H1 (cell line): ENCODE data around the gene ZNRF3. TPM values are rescaled to one million over a fixed set of nuclear protein-coding genes. Genes with fewer than 3 reads are reported as not detected.

ENCODE experiments used
- CTCF ChIA-PET: fragments of 300-600 bp; sonication (Branson Sonifier 250); formaldehyde crosslinking; loops from one replicate; lab custom pipeline; 2021; ENCODE audit not compliant: partially characterized antibody; lab: Charles Lee
- POLR2A ChIA-PET: fragments of 300-600 bp; sonication (Branson Sonifier 250); formaldehyde crosslinking; loops from one replicate; lab custom pipeline; 2021; ENCODE audit warnings: inconsistent platforms; ENCODE audit not compliant: partially characterized antibody; lab: Charles Lee
- DNase-seq, 2 experiments: peaks; one replicate each; pipeline versions ENCODE4 v3.0.0 to v3.0.0-alpha.2; 2010 to 2022; ENCODE audit warnings: low spot score in 2 of 2, low read depth in 1 of 2, mixed read lengths in 1 of 2
- FAIRE-seq: peaks from 2 replicates; lab custom pipeline; 2011; peaks lifted over from hg19 to GRCh38; lab: Jason Lieb, UNC
- H2AFZ ChIP-seq: 2 replicates; pipeline ENCODE4 v1.8.1; 2012; ENCODE audit warnings: low read length, inconsistent platforms
- H2AK5ac ChIP-seq: 2 replicates; pipeline ENCODE4 v1.6.1; 2013; ENCODE audit warnings: low read depth, low read length
- H2BK120ac ChIP-seq: replicated peaks from 2 replicates; pipeline ENCODE3; 2013; ENCODE audit warnings: low read depth, low read length, inconsistent platforms
- H2BK12ac ChIP-seq: 2 replicates; pipeline ENCODE4 v1.6.1; 2013; ENCODE audit warnings: low read depth, low read length
- H2BK15ac ChIP-seq: 2 replicates; pipeline ENCODE4 v1.6.1; 2013; ENCODE audit warnings: low read length
- H2BK20ac ChIP-seq: 2 replicates; pipeline ENCODE4 v1.6.1; 2013; ENCODE audit warnings: low read length
- H2BK5ac ChIP-seq: 2 replicates; pipeline ENCODE4 v1.6.1; 2013; ENCODE audit warnings: low read depth, low read length
- H3K14ac ChIP-seq: 2 replicates; pipeline ENCODE4 v1.6.1; 2013; ENCODE audit warnings: inconsistent platforms; ENCODE audit not compliant: insufficient read length
- H3K18ac ChIP-seq: 2 replicates; pipeline ENCODE4 v1.6.1; 2013; ENCODE audit warnings: low read length; ENCODE audit errors: extremely low read depth
- H3K23ac ChIP-seq: 2 replicates; pipeline ENCODE4 v1.6.1; 2013; ENCODE audit warnings: inconsistent platforms; ENCODE audit not compliant: insufficient read length
- H3K23me2 ChIP-seq: 2 replicates; pipeline ENCODE4 v1.6.1; 2013; ENCODE audit warnings: low read depth, low read length
- H3K27ac ChIP-seq: 2 replicates; pipeline ENCODE4 v1.6.1; 2011; ENCODE audit warnings: low read depth, low read length, inconsistent platforms
- H3K27me3 ChIP-seq, 4 experiments: replicated peaks in 1 of 4; 1 replicate in 1 of 4; 2 replicates in 3 of 4; pipeline versions ENCODE4 v1.6.1 to v1.8.1; 2011 to 2013; ENCODE audit warnings: low read length in 3 of 4, mild to moderate bottlenecking in 3 of 4, inconsistent platforms in 2 of 4, mixed read lengths in 2 of 4, moderate library complexity in 1 of 4; ENCODE audit not compliant: control insufficient read depth in 3 of 4, insufficient read depth in 3 of 4; ENCODE audit errors: extremely low read depth in 1 of 4
- H3K36me3 ChIP-seq, 4 experiments: 2 replicates each; pipeline versions ENCODE4 v1.6.1 to v1.8.1; 2011 to 2013; ENCODE audit warnings: mild to moderate bottlenecking in 4 of 4, low read length in 3 of 4, moderate library complexity in 2 of 4, control low read depth in 1 of 4, inconsistent platforms in 1 of 4; ENCODE audit not compliant: insufficient read depth in 4 of 4, control insufficient read depth in 2 of 4
- H3K4ac ChIP-seq: replicated peaks from 2 replicates; pipeline ENCODE3; 2013; ENCODE audit warnings: low read length, low read depth, mixed read lengths, inconsistent platforms; ENCODE audit not compliant: insufficient read length
- H3K4me1 ChIP-seq, 4 experiments: replicated peaks in 1 of 4; 1 replicate in 1 of 4; 2 replicates in 3 of 4; pipeline versions ENCODE4 v1.6.1 to v1.8.1; 2011 to 2013; ENCODE audit warnings: low read length in 3 of 4, inconsistent platforms in 2 of 4, mixed read lengths in 1 of 4; ENCODE audit not compliant: insufficient read depth in 4 of 4, control insufficient read depth in 3 of 4
- H3K4me2 ChIP-seq, 2 experiments: 2 replicates each; pipeline versions ENCODE4 v1.6.1 to v1.8.1; 2011 to 2013; ENCODE audit warnings: low read depth in 2 of 2, low read length in 2 of 2, control low read depth in 1 of 2, inconsistent platforms in 1 of 2, mild to moderate bottlenecking in 1 of 2; ENCODE audit not compliant: insufficient read depth in 1 of 2
- H3K4me3 ChIP-seq, 4 experiments: fragments of 200-600, 300-600 bp in 1 of 4; sonication (generic), shearing (Covaris generic), sonication (Bioruptor Twin) in 1 of 4; 2 replicates each; pipeline versions ENCODE4 v1.5.1 to v1.8.1; 2011 to 2016; ENCODE audit warnings: low read length in 4 of 4, low read depth in 3 of 4, control low read depth in 2 of 4, inconsistent platforms in 2 of 4, mild to moderate bottlenecking in 2 of 4, mixed read lengths in 1 of 4, moderate library complexity in 1 of 4; ENCODE audit not compliant: insufficient read depth in 2 of 4; ENCODE audit errors: extremely low read depth in 1 of 4
- H3K56ac ChIP-seq: replicated peaks from 2 replicates; pipeline ENCODE3; 2013; ENCODE audit warnings: low read depth, mild to moderate bottlenecking, mixed read lengths, low read length, inconsistent platforms; ENCODE audit not compliant: insufficient read length
- H3K79me1 ChIP-seq: 2 replicates; pipeline ENCODE4 v1.6.1; 2013; ENCODE audit warnings: low read depth, low read length, control low read depth
- H3K79me2 ChIP-seq, 2 experiments: 2 replicates each; pipeline versions ENCODE4 v1.6.1 to v1.8.1; 2012 to 2013; ENCODE audit warnings: low read length in 2 of 2, mild to moderate bottlenecking in 2 of 2, inconsistent platforms in 1 of 2; ENCODE audit not compliant: insufficient read depth in 2 of 2, control insufficient read depth in 1 of 2
- H3K9ac ChIP-seq, 4 experiments: replicated peaks in 1 of 4; 1 replicate in 1 of 4; 2 replicates in 3 of 4; pipeline versions ENCODE4 v1.6.1 to v1.8.1; 2011 to 2013; ENCODE audit warnings: low read depth in 3 of 4, low read length in 3 of 4, control low read depth in 2 of 4, mild to moderate bottlenecking in 2 of 4, moderate library complexity in 2 of 4, inconsistent platforms in 1 of 4; ENCODE audit errors: extremely low read depth in 1 of 4
- H3K9me3 ChIP-seq, 2 experiments: 2 replicates each; pipeline versions ENCODE4 v1.6.1 to v1.8.1; 2012 to 2013; ENCODE audit warnings: mild to moderate bottlenecking in 2 of 2, moderate library complexity in 2 of 2, control low read depth in 1 of 2, inconsistent platforms in 1 of 2, low read depth in 1 of 2, low read length in 1 of 2, mixed read lengths in 1 of 2; ENCODE audit not compliant: insufficient read depth in 2 of 2
- H4K20me1 ChIP-seq, 2 experiments: replicated peaks in 1 of 2; 2 replicates each; pipeline versions ENCODE3 to v1.8.1; 2011 to 2013; ENCODE audit warnings: inconsistent platforms in 2 of 2, low read length in 2 of 2, mild to moderate bottlenecking in 1 of 2; ENCODE audit not compliant: insufficient read depth in 2 of 2, control insufficient read depth in 1 of 2
- H4K5ac ChIP-seq: 2 replicates; pipeline ENCODE4 v1.6.1; 2013; ENCODE audit warnings: low read length, low read depth, mixed read lengths, inconsistent platforms; ENCODE audit not compliant: insufficient read length
- H4K8ac ChIP-seq: 2 replicates; pipeline ENCODE4 v1.8.0; 2013; ENCODE audit warnings: mild to moderate bottlenecking, moderate library complexity, low read length, inconsistent platforms; ENCODE audit not compliant: insufficient read depth; ENCODE audit errors: extremely low read depth
- H4K91ac ChIP-seq: replicated peaks from 2 replicates; pipeline ENCODE3; 2013; ENCODE audit warnings: low read length, mixed read lengths, inconsistent platforms; ENCODE audit not compliant: insufficient read length
- BCL11A ChIP-seq, 2 experiments: IDR thresholded peaks; one replicate each; pipeline ENCODE4 v1.6.1; 2011; ENCODE audit warnings: low read depth in 2 of 2, low read length in 2 of 2, mild to moderate bottlenecking in 2 of 2
- CEBPB ChIP-seq: IDR thresholded peaks from 2 replicates; pipeline ENCODE4 v1.6.1; 2012; ENCODE audit warnings: low read depth, low read length
- CHD1 ChIP-seq: IDR thresholded peaks from 2 replicates; pipeline ENCODE4 v1.6.1; 2012; ENCODE audit warnings: low read depth, low read length, improper control_type of control experiment
- CTBP2 ChIP-seq: IDR thresholded peaks from 2 replicates; pipeline ENCODE4 v1.7.0; 2011; ENCODE audit warnings: borderline replicate concordance, mild to moderate bottlenecking, moderate library complexity, mixed read lengths, low read length; ENCODE audit not compliant: insufficient read depth, insufficient read length
- JUND ChIP-seq: IDR thresholded peaks from 2 replicates; pipeline ENCODE4 v1.6.1; 2011; ENCODE audit warnings: mild to moderate bottlenecking, improper control_type of control experiment, low read length
- KDM1A ChIP-seq: fragments of 200-600, 300-600 bp; sonication (generic); IDR thresholded peaks from 2 replicates; pipeline ENCODE4 v1.7.1; 2016; ENCODE audit warnings: mild to moderate bottlenecking, low read length, borderline replicate concordance
- MAFK ChIP-seq: IDR thresholded peaks from 2 replicates; pipeline ENCODE4 v1.6.1; 2012; ENCODE audit warnings: low read depth, mild to moderate bottlenecking, improper control_type of control experiment, low read length
- SIX5 ChIP-seq: IDR thresholded peaks from 2 replicates; pipeline ENCODE4 v1.6.1; 2011; ENCODE audit warnings: mild to moderate bottlenecking, low read depth, low read length
- TCF12 ChIP-seq: IDR thresholded peaks from 2 replicates; pipeline ENCODE4 v1.6.1; 2011; ENCODE audit warnings: low read depth, mild to moderate bottlenecking, low read length
- TEAD4 ChIP-seq: IDR thresholded peaks from 2 replicates; pipeline ENCODE4 v1.6.1; 2012; ENCODE audit warnings: low read depth, low read length, inconsistent platforms, mixed read lengths
- YY1 ChIP-seq: IDR thresholded peaks from 2 replicates; pipeline ENCODE4 v1.6.1; 2011; ENCODE audit warnings: low read depth, mild to moderate bottlenecking, low read length
- WGBS, 2 experiments: shearing (Covaris generic) in 1 of 2; methylation state at CpG; one replicate each; pipeline versions ENCODE4 v1.1.6 to v1.1.7; 2013 to 2015; ENCODE audit warnings: low lambda C conversion rate in 2 of 2, mixed read lengths in 2 of 2, inconsistent platforms in 1 of 2, low coverage in 1 of 2, missing lambda C conversion rate in 1 of 2; ENCODE audit not compliant: insufficient replicate concordance in 2 of 2, insufficient coverage in 1 of 2, insufficient read length in 1 of 2; ENCODE audit errors: extremely low coverage in 1 of 2, missing lambda C conversion rate in 1 of 2; 5-methylcytosine and 5-hydroxymethylcytosine counted together
- polyA plus RNA-seq, 7 experiments: library from polyadenylated mRNA; depleted of rRNA in 3 of 7; stranded (reverse) in 5 of 7; unstranded in 2 of 7; fragments of >200 nt in 5 of 7; fragments of 200-250 nt in 2 of 7; gene quantifications; 1 replicate in 5 of 7; 2 replicates in 1 of 7; 4 replicates in 1 of 7; pipeline versions ENCODE4 v1.2.1 to v1.2.3, GENCODE V29; 2011 to 2013; ENCODE audit warnings: missing spikeins in 2 of 7, mixed read lengths in 2 of 7
- total RNA-seq: library from RNA; stranded (reverse); fragmentation: NEBNext Ultra II Directional; extraction: Animal tissue kit (Norgen Biotek cat#: 25700); gene quantifications from 2 replicates; pipeline ENCODE4 v1.2.1, GENCODE V29; 2021

ZNRF3 gene
- total and polyA plus RNA-seq, 2 of the 8 experiments (the other 6 are each of a cell fraction or from before 2014, with no cell fraction given): 14.1 to 21.7 TPM

DNA sequence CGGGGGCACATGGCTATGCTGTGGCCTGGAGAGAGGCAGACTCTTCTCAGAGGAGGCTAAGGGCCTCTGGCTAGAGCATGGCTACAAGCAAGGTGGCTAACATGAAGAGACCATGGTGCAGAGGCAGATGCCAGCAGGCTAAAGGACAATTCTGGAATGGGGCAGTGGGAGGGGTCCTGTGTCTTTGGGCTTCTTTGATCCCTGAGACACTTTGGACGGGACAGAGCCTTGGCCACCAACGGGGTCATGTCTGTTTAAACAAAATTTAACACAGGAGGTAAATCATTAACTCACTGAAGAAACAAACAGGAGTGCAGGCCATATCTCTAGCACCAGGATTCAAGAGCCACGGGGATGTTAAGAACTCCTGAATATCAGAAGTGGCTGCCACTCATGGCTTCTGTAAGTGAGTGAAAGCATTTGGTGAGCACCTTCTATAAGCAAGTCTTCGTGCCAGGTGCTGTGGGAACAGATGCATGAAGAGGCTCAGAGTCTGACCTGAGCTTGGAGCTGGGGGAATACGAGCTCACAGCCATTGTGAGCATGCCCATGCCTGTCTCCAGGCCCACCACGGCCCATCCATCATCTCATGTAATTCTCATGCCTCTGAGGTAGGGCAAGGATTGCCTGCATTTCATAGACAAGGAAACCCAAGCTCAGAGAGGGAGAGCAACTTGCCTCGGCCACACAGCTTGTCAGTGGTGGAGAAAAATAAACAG lies 18.3 kb upstream of the ZNRF3 start:
- H2BK20ac ChIP-seq: no peak overlapping the region
- no peak overlapping the region for H2AK5ac ChIP-seq
- H3K14ac ChIP-seq: no peak overlapping the region
- no peak overlapping the region for H4K5ac ChIP-seq
- no peak overlapping the region for H3K4me2 ChIP-seq
- H3K9me3 ChIP-seq: no peaks in the 10 kb centered on the region
- H3K27me3 ChIP-seq: no peaks in the 10 kb centered on the region
- no peak overlapping the region for H4K91ac ChIP-seq
- H3K56ac ChIP-seq: no peak overlapping the region
- ChIA-PET CTCF (interaction anchor here (1.2 to 1.8 kb wide), 2 partner anchors 9 to 176 kb away, joined by 4 to 9 read pairs; no protein-coding TSS in a partner anchor), POLR2A (interaction anchor here (0.8 kb wide), 1 partner anchor 9 kb away, joined by 3 read pairs; no protein-coding TSS in a partner anchor)
- WGBS, 2 experiments: 92% methylated on average over 8 of the region's 8 CpGs; no CpG with 5 or more reads in 1 of the 2 experiments
- no peak overlapping the region for H3K9ac ChIP-seq
- H3K4me3 ChIP-seq: no peak overlapping the region
- H3K23ac ChIP-seq: no peak overlapping the region
- no peaks in the 10 kb centered on the region for H3K36me3 ChIP-seq
- H4K8ac ChIP-seq: no peak overlapping the region
- no peaks in the 10 kb centered on the region for H3K4me1 ChIP-seq
- H4K20me1 ChIP-seq: no peaks in the 10 kb centered on the region
- H3K27ac ChIP-seq: no peak overlapping the region
- no peak overlapping the region for H2AFZ ChIP-seq
- H2BK15ac ChIP-seq: no peak overlapping the region; the same call in 1 of the 2 replicates
- H3K4ac ChIP-seq: no peak overlapping the region
- no peak overlapping the region for H2BK120ac ChIP-seq
- no peaks in the 10 kb centered on the region for H3K23me2 ChIP-seq
- H2BK12ac ChIP-seq: peak overlapping the region; percentile 71; the same call in 1 of the 2 replicates
- no peaks in the 10 kb centered on the region for H3K79me2 ChIP-seq
- H2BK5ac ChIP-seq: no peak overlapping the region
- H3K18ac ChIP-seq: no peak overlapping the region
- FAIRE-seq (no peak), DNase-seq (no peak)
- H3K79me1 ChIP-seq: no peaks in the 10 kb centered on the region
- TF ChIP-seq CEBPB (no peak), TCF12 (no peak), YY1 (no peak), BCL11A (IDR thresholded peaks at IDR 0.05; ENCODE audit: low read depth in 2 of 2, low read length in 2 of 2) (no peak), MAFK (no peak), TEAD4 (no peak), SIX5 (no peak), CHD1 (no peak), CTBP2 (no peak), JUND (no peak), KDM1A (no peak)
